HEK293 (cell line): Measurements from ENCODE around the gene BEST2.
A peak's percentile ranks its signal among the peaks of the same experiment; 100 is the strongest.

Source experiments
- GFI1B ChIP-seq: fragments of 450-650 bp; formaldehyde crosslinking; IDR thresholded peaks from 2 replicates; pipeline ENCODE4 v1.5.1; 2016; ENCODE audit warnings: missing biosample characterization, missing genetic modification characterization
- GLIS1 ChIP-seq: fragments of 450-650 bp; formaldehyde crosslinking; IDR thresholded peaks from 2 replicates; pipeline ENCODE4 v1.5.1; 2016; ENCODE audit warnings: missing biosample characterization, missing genetic modification characterization
- OSR2 ChIP-seq: fragments of 450-650 bp; formaldehyde crosslinking; IDR thresholded peaks from 2 replicates; pipeline ENCODE4 v1.5.1; 2016; ENCODE audit warnings: missing biosample characterization, missing genetic modification characterization
- PRDM4 ChIP-seq: fragments of 450-650 bp; formaldehyde crosslinking; IDR thresholded peaks from 2 replicates; pipeline ENCODE4 v1.5.1; 2017; ENCODE audit warnings: missing biosample characterization, missing genetic modification characterization
- RBAK ChIP-seq: fragments of 450-650 bp; formaldehyde crosslinking; IDR thresholded peaks from 2 replicates; pipeline ENCODE4 v1.5.1; 2016; ENCODE audit warnings: missing biosample characterization, missing genetic modification characterization
- SCRT1 ChIP-seq: fragments of 450-650 bp; formaldehyde crosslinking; IDR thresholded peaks from 2 replicates; pipeline ENCODE4 v1.5.1; 2016; ENCODE audit warnings: missing biosample characterization, missing genetic modification characterization, borderline replicate concordance
- SETDB1 ChIP-seq: IDR thresholded peaks from one replicate; pipeline ENCODE4 v1.6.1; 2017; ENCODE audit warnings: mild to moderate bottlenecking, low read length, moderate library complexity, mixed read lengths; ENCODE audit not compliant: insufficient read length
- SP3 ChIP-seq: fragments of 450-650 bp; formaldehyde crosslinking; IDR thresholded peaks from 2 replicates; pipeline ENCODE4 v1.5.1; 2016; ENCODE audit warnings: missing biosample characterization, missing genetic modification characterization
- SP7 ChIP-seq: fragments of 450-650 bp; formaldehyde crosslinking; IDR thresholded peaks from 2 replicates; pipeline ENCODE4 v1.5.1; 2016; ENCODE audit warnings: missing biosample characterization, missing genetic modification characterization
- ZBTB44 ChIP-seq: fragments of 450-650 bp; IDR thresholded peaks from 2 replicates; pipeline ENCODE4 v1.5.1; 2018; ENCODE audit warnings: missing biosample characterization, mild to moderate bottlenecking, missing genetic modification characterization
- ZEB2 ChIP-seq: fragments of 450-650 bp; formaldehyde crosslinking; IDR thresholded peaks from 2 replicates; pipeline ENCODE4 v1.5.1; 2016; ENCODE audit warnings: missing biosample characterization, missing genetic modification characterization
- ZFHX2 ChIP-seq: fragments of 450-650 bp; formaldehyde crosslinking; conservative IDR thresholded peaks from 2 replicates; pipeline ENCODE4 v1.5.1; 2016; ENCODE audit warnings: missing biosample characterization, missing genetic modification characterization
- ZFP3 ChIP-seq: fragments of 450-650 bp; formaldehyde crosslinking; IDR thresholded peaks from 2 replicates; pipeline ENCODE4 v1.5.1; 2016; ENCODE audit warnings: low read depth, missing biosample characterization, missing genetic modification characterization
- ZFP41 ChIP-seq: fragments of 450-650 bp; formaldehyde crosslinking; IDR thresholded peaks from 2 replicates; pipeline ENCODE4 v1.5.1; 2016; ENCODE audit warnings: missing biosample characterization, missing genetic modification characterization, borderline replicate concordance
- ZNF211 ChIP-seq: fragments of 450-650 bp; formaldehyde crosslinking; IDR thresholded peaks from 2 replicates; pipeline ENCODE4 v1.5.1; 2016; ENCODE audit warnings: low read depth, missing biosample characterization, missing genetic modification characterization
- ZNF214 ChIP-seq: fragments of 450-650 bp; formaldehyde crosslinking; IDR thresholded peaks from 2 replicates; pipeline ENCODE4 v1.5.1; 2017; ENCODE audit warnings: missing biosample characterization, mild to moderate bottlenecking, missing genetic modification characterization, borderline replicate concordance
- ZNF239 ChIP-seq: fragments of 450-650 bp; formaldehyde crosslinking; IDR thresholded peaks from 2 replicates; pipeline ENCODE4 v1.5.1; 2016; ENCODE audit warnings: missing biosample characterization, missing genetic modification characterization
- ZNF248 ChIP-seq: fragments of 450-650 bp; formaldehyde crosslinking; IDR thresholded peaks from 2 replicates; pipeline ENCODE4 v1.5.1; 2017; ENCODE audit warnings: missing biosample characterization, missing genetic modification characterization
- ZNF501 ChIP-seq: fragments of 450-650 bp; formaldehyde crosslinking; IDR thresholded peaks from 2 replicates; pipeline ENCODE4 v1.5.1; 2016; ENCODE audit warnings: missing biosample characterization, missing genetic modification characterization
- ZNF510 ChIP-seq: fragments of 450-650 bp; formaldehyde crosslinking; IDR thresholded peaks from 2 replicates; pipeline ENCODE4 v1.5.1; 2018; ENCODE audit warnings: mild to moderate bottlenecking, missing genetic modification characterization, missing biosample characterization; ENCODE audit not compliant: insufficient replicate concordance
- ZNF513 ChIP-seq: fragments of 450-650 bp; IDR thresholded peaks from 2 replicates; pipeline ENCODE4 v1.5.1; 2018; ENCODE audit warnings: missing biosample characterization, missing genetic modification characterization
- ZNF530 ChIP-seq: fragments of 450-650 bp; formaldehyde crosslinking; IDR thresholded peaks from 2 replicates; pipeline ENCODE4 v1.5.1; 2016; ENCODE audit warnings: low read depth, missing biosample characterization, missing genetic modification characterization
- ZNF658 ChIP-seq: fragments of 450-650 bp; formaldehyde crosslinking; IDR thresholded peaks from 2 replicates; pipeline ENCODE4; 2016; ENCODE audit warnings: missing biosample characterization, missing genetic modification characterization
- ZNF660 ChIP-seq: fragments of 450-650 bp; IDR thresholded peaks from 2 replicates; pipeline ENCODE4 v1.5.1; 2018; ENCODE audit warnings: missing biosample characterization, mild to moderate bottlenecking, missing genetic modification characterization
- ZNF830 ChIP-seq: fragments of 450-650 bp; IDR thresholded peaks from 2 replicates; pipeline ENCODE4 v1.5.0; 2018; ENCODE audit warnings: missing biosample characterization, missing genetic modification characterization, low read depth, mild to moderate bottlenecking, moderate library complexity
- ZSCAN30 ChIP-seq: fragments of 450-650 bp; IDR thresholded peaks from 2 replicates; pipeline ENCODE4 v1.5.1; 2018; ENCODE audit warnings: missing biosample characterization, mild to moderate bottlenecking, missing genetic modification characterization, moderate library complexity
- TF ChIP-seq, protein P1 (sequence below): fragments of 450-650 bp; formaldehyde crosslinking; IDR thresholded peaks from 2 replicates; pipeline ENCODE4 v1.5.1; 2016; ENCODE audit warnings: missing biosample characterization, missing genetic modification characterization, low read depth
- TF ChIP-seq, protein P2 (sequence below): fragments of 450-650 bp; formaldehyde crosslinking; conservative IDR thresholded peaks from 2 replicates; pipeline ENCODE4 v1.5.1; 2016; ENCODE audit warnings: low read depth, missing biosample characterization, missing genetic modification characterization

The BEST2 gene

DNA sequence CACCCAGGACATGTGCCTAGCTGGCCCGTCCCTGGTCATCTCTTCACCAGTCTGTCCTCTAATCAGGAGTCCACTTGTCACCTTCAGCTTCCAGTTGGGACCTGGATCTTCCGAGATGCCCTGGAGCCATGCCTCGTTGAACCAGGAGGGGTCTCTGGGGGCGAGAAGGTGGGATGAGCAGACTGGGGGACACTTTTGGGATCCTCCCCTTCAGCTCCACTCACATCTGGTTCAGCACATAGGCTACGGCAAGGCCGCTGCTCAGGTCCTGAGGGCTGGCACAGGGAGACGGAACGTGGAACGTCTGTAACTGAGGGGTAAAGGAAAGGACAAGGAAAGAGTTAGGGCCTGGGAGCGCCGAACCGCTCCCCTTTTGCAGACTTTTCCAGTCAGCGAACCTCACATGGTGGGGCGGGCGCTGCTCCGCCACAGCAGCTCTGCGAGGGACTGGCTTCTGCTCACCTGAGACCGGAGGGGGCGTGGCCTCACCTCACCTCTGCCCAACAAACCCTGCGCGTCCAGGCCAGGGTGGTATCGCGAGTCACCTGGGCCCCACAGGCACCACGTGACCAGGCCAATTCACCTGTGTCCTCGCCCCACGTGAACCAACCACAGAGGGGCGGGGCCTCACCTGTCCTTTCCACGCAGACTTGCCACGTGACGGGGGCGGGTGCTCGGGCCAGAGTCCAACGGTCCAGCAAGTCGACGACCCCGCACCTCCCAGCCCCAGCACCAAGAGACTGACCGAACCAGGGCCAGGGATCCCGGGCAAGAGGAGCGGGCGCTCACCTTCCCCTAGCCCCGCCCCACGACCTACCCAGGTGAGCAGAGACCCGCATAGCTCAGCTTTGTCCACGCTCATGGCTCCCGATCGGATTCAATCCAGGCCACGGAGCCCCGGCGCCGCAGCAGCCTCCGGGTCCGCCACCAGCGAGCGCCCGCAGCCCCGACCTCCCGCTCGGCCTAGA, 23.3 kb downstream of the BEST2 start, which contains the start of gene HOOK2 (continued):
- TF ChIP-seq ZNF239 (no peak), SCRT1 (tag by site-specific recombination) (peak; percentile 45; the same call in 1 of the 2 replicates), ZFP41 (tag by site-specific recombination) (no peak), ZNF211 (tag by site-specific recombination) (no peak), ZNF513 (tag by site-specific recombination) (no peak), ZNF248 (tag by site-specific recombination) (no peak), SP3 (tag by site-specific recombination) (peak; percentile 1), ZNF510 (tag by site-specific recombination) (no peak), RBAK (no peak), SETDB1 (no peak), ZBTB44 (tag by site-specific recombination) (no peak), ZSCAN30 (no peak), ZEB2 (tag by site-specific recombination) (peak; percentile 25; the same call in 1 of the 2 replicates), GFI1B (tag by site-specific recombination) (no peak), ZNF658 (tag by site-specific recombination) (no peak), GLIS1 (tag by site-specific recombination) (peak; percentile 29; the same call in 1 of the 2 replicates), ZFP3 (tag by site-specific recombination) (no peak), ZNF660 (tag by site-specific recombination) (no peak), ZNF530 (tag by site-specific recombination) (no peak), OSR2 (tag by site-specific recombination) (no peak), ZNF830 (no peak), ZNF214 (tag by site-specific recombination) (no peak), SP7 (no peak), ZFHX2 (no peak), PRDM4 (no peak), ZNF501 (tag by site-specific recombination) (peak; percentile 18; the same call in 1 of the 2 replicates)
- TF ChIP-seq, protein P1, sequence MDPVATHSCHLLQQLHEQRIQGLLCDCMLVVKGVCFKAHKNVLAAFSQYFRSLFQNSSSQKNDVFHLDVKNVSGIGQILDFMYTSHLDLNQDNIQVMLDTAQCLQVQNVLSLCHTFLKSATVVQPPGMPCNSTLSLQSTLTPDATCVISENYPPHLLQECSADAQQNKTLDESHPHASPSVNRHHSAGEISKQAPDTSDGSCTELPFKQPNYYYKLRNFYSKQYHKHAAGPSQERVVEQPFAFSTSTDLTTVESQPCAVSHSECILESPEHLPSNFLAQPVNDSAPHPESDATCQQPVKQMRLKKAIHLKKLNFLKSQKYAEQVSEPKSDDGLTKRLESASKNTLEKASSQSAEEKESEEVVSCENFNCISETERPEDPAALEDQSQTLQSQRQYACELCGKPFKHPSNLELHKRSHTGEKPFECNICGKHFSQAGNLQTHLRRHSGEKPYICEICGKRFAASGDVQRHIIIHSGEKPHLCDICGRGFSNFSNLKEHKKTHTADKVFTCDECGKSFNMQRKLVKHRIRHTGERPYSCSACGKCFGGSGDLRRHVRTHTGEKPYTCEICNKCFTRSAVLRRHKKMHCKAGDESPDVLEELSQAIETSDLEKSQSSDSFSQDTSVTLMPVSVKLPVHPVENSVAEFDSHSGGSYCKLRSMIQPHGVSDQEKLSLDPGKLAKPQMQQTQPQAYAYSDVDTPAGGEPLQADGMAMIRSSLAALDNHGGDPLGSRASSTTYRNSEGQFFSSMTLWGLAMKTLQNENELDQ (tag by site-specific recombination) = no peak
- TF ChIP-seq, protein P2, sequence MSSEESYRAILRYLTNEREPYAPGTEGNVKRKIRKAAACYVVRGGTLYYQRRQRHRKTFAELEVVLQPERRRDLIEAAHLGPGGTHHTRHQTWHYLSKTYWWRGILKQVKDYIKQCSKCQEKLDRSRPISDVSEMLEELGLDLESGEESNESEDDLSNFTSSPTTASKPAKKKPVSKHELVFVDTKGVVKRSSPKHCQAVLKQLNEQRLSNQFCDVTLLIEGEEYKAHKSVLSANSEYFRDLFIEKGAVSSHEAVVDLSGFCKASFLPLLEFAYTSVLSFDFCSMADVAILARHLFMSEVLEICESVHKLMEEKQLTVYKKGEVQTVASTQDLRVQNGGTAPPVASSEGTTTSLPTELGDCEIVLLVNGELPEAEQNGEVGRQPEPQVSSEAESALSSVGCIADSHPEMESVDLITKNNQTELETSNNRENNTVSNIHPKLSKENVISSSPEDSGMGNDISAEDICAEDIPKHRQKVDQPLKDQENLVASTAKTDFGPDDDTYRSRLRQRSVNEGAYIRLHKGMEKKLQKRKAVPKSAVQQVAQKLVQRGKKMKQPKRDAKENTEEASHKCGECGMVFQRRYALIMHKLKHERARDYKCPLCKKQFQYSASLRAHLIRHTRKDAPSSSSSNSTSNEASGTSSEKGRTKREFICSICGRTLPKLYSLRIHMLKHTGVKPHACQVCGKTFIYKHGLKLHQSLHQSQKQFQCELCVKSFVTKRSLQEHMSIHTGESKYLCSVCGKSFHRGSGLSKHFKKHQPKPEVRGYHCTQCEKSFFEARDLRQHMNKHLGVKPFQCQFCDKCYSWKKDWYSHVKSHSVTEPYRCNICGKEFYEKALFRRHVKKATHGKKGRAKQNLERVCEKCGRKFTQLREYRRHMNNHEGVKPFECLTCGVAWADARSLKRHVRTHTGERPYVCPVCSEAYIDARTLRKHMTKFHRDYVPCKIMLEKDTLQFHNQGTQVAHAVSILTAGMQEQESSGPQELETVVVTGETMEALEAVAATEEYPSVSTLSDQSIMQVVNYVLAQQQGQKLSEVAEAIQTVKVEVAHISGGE = no peak
